ENCODE measurements around the gene NDEL1.

GRCh38 chr17:8475227-8475626, 39.5 kb downstream of the NDEL1 start:
- TF ChIP-seq CTCF (IDR thresholded peaks at IDR 0.05) (no peak), ZFX (IDR thresholded peaks at IDR 0.05; ENCODE audit: borderline replicate concordance) (no peak)

Data from 22Rv1 (cell line).